ENCODE results near the gene KRT85. TPM values are rescaled to one million over a fixed set of nuclear protein-coding genes. Genes with fewer than 3 reads are reported as not detected.
"Not testable (repeated sequence)": the region's sequence is repeated elsewhere in the genome, so short reads cannot be mapped to it uniquely, and the experiment has no call there.

Gene KRT85
- total RNA-seq, 2 donors from 2014 or later = not detected

- H3K27me3 Mint-ChIP-seq (ENCODE audit: low read depth) = peaks cover 47% of the 10 kb centered on the region
- no peak for ATAC-seq (replicated peaks in 1 of 2)
Observed at GRCh38 chr12:52319097-52319496, 48.2 kb downstream of the KRT85 start.

GRCh38 chr12:52318241-52318990 lies 48.9 kb downstream of the KRT85 start:
- Mint-ChIP-seq H3K4me1 (ENCODE audit: low read depth) (no peaks in the 10 kb centered on the region), H3K9me3 (no peaks in the 10 kb centered on the region), H3K27me3 (ENCODE audit: low read depth) (peaks cover 46% of the 10 kb centered on the region), H3K4me3 (no peak overlapping the region), H3K36me3 (ENCODE audit: insufficient read depth in 2 of 2) (no peaks in the 10 kb centered on the region), H3K27ac (no peak overlapping the region)
- DNase-seq (no peak), ATAC-seq (replicated peaks in 1 of 2) (no peak)

More at GRCh38 chr12:52319097-52319496, 48.2 kb downstream of the KRT85 start:
- Mint-ChIP-seq H3K4me3 (no peak overlapping the region), H3K27ac (no peak overlapping the region), H3K4me1 (ENCODE audit: low read depth) (no peaks in the 10 kb centered on the region), H3K36me3 (ENCODE audit: insufficient read depth in 2 of 2) (no peaks in the 10 kb centered on the region), H3K9me3 (no peaks in the 10 kb centered on the region)
- no peak for DNase-seq

GRCh38 chr12:52317468-52318052 lies 49.7 kb downstream of the KRT85 start:
- Mint-ChIP-seq H3K27ac (no peak overlapping the region), H3K9me3 (no peaks in the 10 kb centered on the region), H3K36me3 (ENCODE audit: insufficient read depth in 2 of 2) (no peaks in the 10 kb centered on the region), H3K4me3 (no peak overlapping the region), H3K4me1 (ENCODE audit: low read depth) (no peaks in the 10 kb centered on the region), H3K27me3 (ENCODE audit: low read depth) (peaks cover 42% of the 10 kb centered on the region)
- DNase-seq = no peak
- no peak for ATAC-seq (replicated peaks in 1 of 2)

- ATAC-seq (replicated peaks in 1 of 2) (no peak), DNase-seq (no peak)
- Mint-ChIP-seq H3K4me3 (no peak overlapping the region), H3K9me3 (no peaks in the 10 kb centered on the region), H3K27me3 (ENCODE audit: low read depth) (peaks cover 38% of the 10 kb centered on the region), H3K36me3 (ENCODE audit: insufficient read depth in 2 of 2) (no peaks in the 10 kb centered on the region), H3K4me1 (ENCODE audit: low read depth) (no peaks in the 10 kb centered on the region), H3K27ac (no peak overlapping the region)
Observed at GRCh38 chr12:52316701-52317100, 50.6 kb downstream of the KRT85 start.

GRCh38 chr12:52316290-52316689 lies 51.0 kb downstream of the KRT85 start:
- no peaks in the 10 kb centered on the region for H3K4me1 Mint-ChIP-seq (ENCODE audit: low read depth)
- H3K4me3 Mint-ChIP-seq = no peak overlapping the region
- DNase-seq (no peak), ATAC-seq (replicated peaks in 1 of 2) (no peak)
- no peak overlapping the region for H3K27ac Mint-ChIP-seq
- peaks cover 37% of the 10 kb centered on the region for H3K27me3 Mint-ChIP-seq (ENCODE audit: low read depth)
- no peaks in the 10 kb centered on the region for H3K36me3 Mint-ChIP-seq (ENCODE audit: insufficient read depth in 2 of 2)
- H3K9me3 Mint-ChIP-seq = no peaks in the 10 kb centered on the region

- H3K27ac Mint-ChIP-seq; H3K36me3 Mint-ChIP-seq (ENCODE audit: insufficient read depth in 2 of 2); H3K4me3 Mint-ChIP-seq; H3K4me1 Mint-ChIP-seq (ENCODE audit: low read depth); ATAC-seq (replicated peaks in 1 of 2); H3K9me3 Mint-ChIP-seq: not testable (repeated sequence)
- DNase-seq = peak; percentile 36 to 48
- H3K27me3 Mint-ChIP-seq (ENCODE audit: low read depth) = peaks cover 36% of the 10 kb centered on the region
Observed at GRCh38 chr12:52315721-52316120, 51.6 kb downstream of the KRT85 start.

- H3K36me3 Mint-ChIP-seq (ENCODE audit: insufficient read depth in 2 of 2) = no peaks in the 10 kb centered on the region
- no peaks in the 10 kb centered on the region for H3K9me3 Mint-ChIP-seq
- H3K4me1 Mint-ChIP-seq (ENCODE audit: low read depth) = no peaks in the 10 kb centered on the region
- no peak for ATAC-seq (replicated peaks in 1 of 2)
- no peak overlapping the region for H3K27ac Mint-ChIP-seq
- H3K4me3 Mint-ChIP-seq = no peak overlapping the region
- peaks cover 37% of the 10 kb centered on the region for H3K27me3 Mint-ChIP-seq (ENCODE audit: low read depth)
- no peak for DNase-seq
Observed at GRCh38 chr12:52314511-52314910, 52.8 kb downstream of the KRT85 start.

- ATAC-seq (replicated peaks in 1 of 2) = no peak
- peaks cover under 1% of the 10 kb centered on the region for H3K4me1 Mint-ChIP-seq (ENCODE audit: low read depth)
- no peaks in the 10 kb centered on the region for H3K9me3 Mint-ChIP-seq
- no peaks in the 10 kb centered on the region for H3K36me3 Mint-ChIP-seq (ENCODE audit: insufficient read depth in 2 of 2)
- H3K27ac Mint-ChIP-seq = no peak overlapping the region
- no peak for DNase-seq
- no peak overlapping the region for H3K4me3 Mint-ChIP-seq
- H3K27me3 Mint-ChIP-seq (ENCODE audit: low read depth) = peaks cover 38% of the 10 kb centered on the region
Observed at GRCh38 chr12:52313926-52314325, 53.4 kb downstream of the KRT85 start.

- Mint-ChIP-seq H3K4me1 (ENCODE audit: low read depth) (peaks cover 5% of the 10 kb centered on the region), H3K36me3 (ENCODE audit: insufficient read depth in 2 of 2) (no peaks in the 10 kb centered on the region), H3K27ac (no peak overlapping the region), H3K4me3 (no peak overlapping the region), H3K9me3 (no peaks in the 10 kb centered on the region), H3K27me3 (ENCODE audit: low read depth) (peaks cover 38% of the 10 kb centered on the region)
- no peak for DNase-seq
- ATAC-seq (replicated peaks in 1 of 2) = no peak
Observed at GRCh38 chr12:52313461-52313860, 53.8 kb downstream of the KRT85 start.

- Mint-ChIP-seq H3K36me3 (ENCODE audit: insufficient read depth in 2 of 2) (no peaks in the 10 kb centered on the region), H3K9me3 (no peaks in the 10 kb centered on the region)
- ATAC-seq (replicated peaks in 1 of 2) = no peak
Observed at GRCh38 chr12:52312086-52312485, 55.2 kb downstream of the KRT85 start.

GRCh38 chr12:52311285-52311648 lies 56.0 kb downstream of the KRT85 start:
- Mint-ChIP-seq H3K27ac (no peak overlapping the region), H3K9me3 (no peaks in the 10 kb centered on the region), H3K27me3 (ENCODE audit: low read depth) (peaks cover 55% of the 10 kb centered on the region), H3K36me3 (ENCODE audit: insufficient read depth in 2 of 2) (no peaks in the 10 kb centered on the region), H3K4me1 (ENCODE audit: low read depth) (peaks cover 11% of the 10 kb centered on the region), H3K4me3 (no peak overlapping the region)
- DNase-seq = no peak
- ATAC-seq (replicated peaks in 1 of 2) = no peak

More at GRCh38 chr12:52312086-52312485, 55.2 kb downstream of the KRT85 start:
- Mint-ChIP-seq H3K27ac (no peak overlapping the region), H3K4me1 (ENCODE audit: low read depth) (peaks cover 11% of the 10 kb centered on the region), H3K4me3 (no peak overlapping the region), H3K27me3 (ENCODE audit: low read depth) (peaks cover 47% of the 10 kb centered on the region)
- no peak for DNase-seq

GRCh38 chr12:52310622-52311284 lies 56.5 kb downstream of the KRT85 start:
- peaks cover 61% of the 10 kb centered on the region for H3K27me3 Mint-ChIP-seq (ENCODE audit: low read depth)
- DNase-seq (no peak), ATAC-seq (replicated peaks in 1 of 2) (no peak)
- no peak overlapping the region for H3K27ac Mint-ChIP-seq
- no peaks in the 10 kb centered on the region for H3K36me3 Mint-ChIP-seq (ENCODE audit: insufficient read depth in 2 of 2)
- no peaks in the 10 kb centered on the region for H3K9me3 Mint-ChIP-seq
- H3K4me3 Mint-ChIP-seq = no peak overlapping the region
- H3K4me1 Mint-ChIP-seq (ENCODE audit: low read depth) = peaks cover 11% of the 10 kb centered on the region

All from activated T-cell treated with anti-CD3 and anti-CD28 coated beads, Interleukin-2, amount 50 U/mL, for 72 hours (primary cell).